Osteoblast (primary cell): ENCODE measurements around the gene ANKFN1. TPM values are rescaled to one million over a fixed set of nuclear protein-coding genes. Genes with fewer than 3 reads are reported as not detected.

Experiments used
- DNase-seq: peaks from one replicate; pipeline ENCODE4 v3.0.0; 2011; ENCODE audit warnings: low spot score, mixed read lengths; ENCODE audit not compliant: insufficient read length; ENCODE audit errors: missing footprints
- H2AFZ ChIP-seq: 2 replicates; pipeline ENCODE4 v1.6.0; 2011; ENCODE audit warnings: mild to moderate bottlenecking, low read length
- H3K27ac ChIP-seq: 2 replicates; pipeline ENCODE4 v1.5.1; 2011; ENCODE audit warnings: mild to moderate bottlenecking, low read depth, low read length, moderate library complexity
- H3K27me3 ChIP-seq: 2 replicates; pipeline ENCODE4 v1.6.0; 2012; ENCODE audit warnings: mild to moderate bottlenecking, control low read depth, inconsistent platforms, low read length, moderate library complexity; ENCODE audit not compliant: insufficient read depth
- H3K36me3 ChIP-seq: 2 replicates; pipeline ENCODE4 v1.5.1; 2011; ENCODE audit warnings: mild to moderate bottlenecking, low read length, control low read depth, moderate library complexity; ENCODE audit not compliant: insufficient read depth
- H3K4me1 ChIP-seq: 2 replicates; pipeline ENCODE4 v1.5.1; 2011; ENCODE audit warnings: mild to moderate bottlenecking, low read length, control low read depth, moderate library complexity; ENCODE audit not compliant: insufficient read depth
- H3K4me2 ChIP-seq: 2 replicates; pipeline ENCODE4 v1.6.0; 2011; ENCODE audit warnings: mild to moderate bottlenecking, low read length; ENCODE audit not compliant: insufficient read depth
- H3K4me3 ChIP-seq: fragments of 200-600 bp; sonication (generic); 3 replicates; pipeline ENCODE4 v1.5.1; 2012; ENCODE audit warnings: mild to moderate bottlenecking, low read length, inconsistent platforms; ENCODE audit not compliant: insufficient read depth
- H3K79me2 ChIP-seq: 2 replicates; pipeline ENCODE4 v1.6.0; 2012; ENCODE audit warnings: mild to moderate bottlenecking, low read length, control low read depth, inconsistent platforms; ENCODE audit not compliant: insufficient read depth
- H3K9me3 ChIP-seq: 2 replicates; pipeline ENCODE4 v1.5.1; 2011; ENCODE audit warnings: low read depth, low read length, control low read depth
- H4K20me1 ChIP-seq: 2 replicates; pipeline ENCODE4 v1.6.0; 2012; ENCODE audit warnings: mild to moderate bottlenecking, low read length, control low read depth; ENCODE audit not compliant: insufficient read depth
- CTCF ChIP-seq: IDR thresholded peaks from 2 replicates; pipeline ENCODE4 v1.5.1; 2011; ENCODE audit warnings: mild to moderate bottlenecking, low read depth, low read length, moderate library complexity; ENCODE audit errors: extremely low read depth
- total RNA-seq: library from RNA; depleted of rRNA; stranded (reverse); fragments of >200 nt; gene quantifications from 2 replicates; pipeline ENCODE4 v1.2.3, GENCODE V29; 2012

Gene ANKFN1
- total RNA-seq, 1 donor, result 0.72 TPM

- H3K4me3 ChIP-seq, result no peak overlapping the region
- no peaks in the 10 kb centered on the region for H4K20me1 ChIP-seq
- no peak overlapping the region for H3K4me2 ChIP-seq
- DNase-seq, result no peak
- H3K4me1 ChIP-seq, result peaks cover 11% of the 10 kb centered on the region
- TF ChIP-seq CTCF, result no peak
- H2AFZ ChIP-seq, result no peak overlapping the region
- H3K27me3 ChIP-seq, result no peaks in the 10 kb centered on the region
- H3K27ac ChIP-seq, result no peak overlapping the region
- H3K36me3 ChIP-seq, result no peaks in the 10 kb centered on the region
- H3K79me2 ChIP-seq, result no peaks in the 10 kb centered on the region
- no peaks in the 10 kb centered on the region for H3K9me3 ChIP-seq
Measured at GRCh38 chr17:56300144-56300543, 146.9 kb downstream of the ANKFN1 start.

GRCh38 chr17:56305007-56305406 lies 151.7 kb downstream of the ANKFN1 start:
- Histone ChIP-seq H2AFZ (no peak overlapping the region), H3K27ac (no peak overlapping the region), H3K36me3 (no peaks in the 10 kb centered on the region), H4K20me1 (no peaks in the 10 kb centered on the region), H3K4me2 (no peak overlapping the region), H3K4me3 (no peak overlapping the region), H3K79me2 (no peaks in the 10 kb centered on the region), H3K27me3 (no peaks in the 10 kb centered on the region), H3K4me1 (no peaks in the 10 kb centered on the region), H3K9me3 (no peaks in the 10 kb centered on the region)
- TF ChIP-seq CTCF, result no peak
- no peak for DNase-seq

GRCh38 chr17:56309897-56310296 lies 156.6 kb downstream of the ANKFN1 start:
- no peak overlapping the region for H3K4me2 ChIP-seq
- no peaks in the 10 kb centered on the region for H3K9me3 ChIP-seq
- H3K27me3 ChIP-seq, result no peaks in the 10 kb centered on the region
- H3K36me3 ChIP-seq, result no peaks in the 10 kb centered on the region
- H3K79me2 ChIP-seq, result no peaks in the 10 kb centered on the region
- no peak for TF ChIP-seq CTCF
- H4K20me1 ChIP-seq, result no peaks in the 10 kb centered on the region
- H3K4me3 ChIP-seq, result no peak overlapping the region
- H3K27ac ChIP-seq, result no peak overlapping the region
- no peaks in the 10 kb centered on the region for H3K4me1 ChIP-seq
- no peak overlapping the region for H2AFZ ChIP-seq
- no peak for DNase-seq

GRCh38 chr17:56310782-56311181 lies 157.5 kb downstream of the ANKFN1 start:
- Histone ChIP-seq H3K4me2 (no peak overlapping the region), H2AFZ (no peak overlapping the region), H3K9me3 (no peaks in the 10 kb centered on the region), H4K20me1 (no peaks in the 10 kb centered on the region), H3K4me1 (no peaks in the 10 kb centered on the region), H3K4me3 (no peak overlapping the region), H3K27ac (no peak overlapping the region), H3K79me2 (no peaks in the 10 kb centered on the region), H3K36me3 (no peaks in the 10 kb centered on the region), H3K27me3 (no peaks in the 10 kb centered on the region)
- DNase-seq, result no peak
- TF ChIP-seq CTCF, result no peak
